Femur (tissue), 1 donor: ENCODE measurements around the gene ATF3.
"Not testable (repeated sequence)": the region's sequence is repeated elsewhere in the genome, so short reads cannot be mapped to it uniquely, and the experiment has no call there.

ENCODE experiments used
- DNase-seq: peaks from one replicate; pipeline ENCODE4 v3.0.0-alpha.2; 2017

ATF3 gene

DNA sequence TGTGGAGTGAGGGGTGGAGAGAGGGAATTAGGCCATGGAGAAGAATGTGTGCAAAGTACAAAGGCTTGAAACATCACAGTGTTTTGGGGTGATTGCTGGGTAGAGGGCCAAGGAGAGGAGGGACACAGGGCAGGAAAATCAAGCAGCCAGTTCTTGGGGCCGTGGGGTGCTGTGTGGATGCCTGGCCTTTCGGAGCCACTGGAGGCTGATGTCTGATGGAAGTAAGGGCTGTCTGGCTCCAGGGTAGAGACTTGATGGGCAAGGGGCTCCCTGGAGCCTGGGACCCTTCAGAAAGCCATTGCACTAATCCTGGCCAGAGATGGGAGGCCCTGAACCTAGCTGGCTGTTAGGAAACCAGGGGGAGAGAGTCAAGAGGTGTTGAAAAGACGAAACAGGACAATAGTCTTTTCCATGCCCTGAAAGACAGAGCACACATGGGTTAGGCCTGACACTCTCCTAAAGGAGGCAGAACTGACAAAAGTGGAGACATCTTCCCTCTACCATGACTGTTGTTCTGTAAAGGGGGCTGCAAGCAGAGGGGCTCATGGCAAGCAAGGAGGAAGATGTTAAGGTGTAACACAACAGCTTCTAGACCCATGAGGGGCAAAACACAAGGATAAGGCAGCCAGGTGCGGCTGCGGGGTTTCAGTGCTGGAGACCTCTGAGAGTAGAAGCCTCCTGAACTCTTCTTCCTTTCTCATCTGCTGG, 21.0 kb downstream of the ATF3 start:
- DNase-seq, result no peak

DNA sequence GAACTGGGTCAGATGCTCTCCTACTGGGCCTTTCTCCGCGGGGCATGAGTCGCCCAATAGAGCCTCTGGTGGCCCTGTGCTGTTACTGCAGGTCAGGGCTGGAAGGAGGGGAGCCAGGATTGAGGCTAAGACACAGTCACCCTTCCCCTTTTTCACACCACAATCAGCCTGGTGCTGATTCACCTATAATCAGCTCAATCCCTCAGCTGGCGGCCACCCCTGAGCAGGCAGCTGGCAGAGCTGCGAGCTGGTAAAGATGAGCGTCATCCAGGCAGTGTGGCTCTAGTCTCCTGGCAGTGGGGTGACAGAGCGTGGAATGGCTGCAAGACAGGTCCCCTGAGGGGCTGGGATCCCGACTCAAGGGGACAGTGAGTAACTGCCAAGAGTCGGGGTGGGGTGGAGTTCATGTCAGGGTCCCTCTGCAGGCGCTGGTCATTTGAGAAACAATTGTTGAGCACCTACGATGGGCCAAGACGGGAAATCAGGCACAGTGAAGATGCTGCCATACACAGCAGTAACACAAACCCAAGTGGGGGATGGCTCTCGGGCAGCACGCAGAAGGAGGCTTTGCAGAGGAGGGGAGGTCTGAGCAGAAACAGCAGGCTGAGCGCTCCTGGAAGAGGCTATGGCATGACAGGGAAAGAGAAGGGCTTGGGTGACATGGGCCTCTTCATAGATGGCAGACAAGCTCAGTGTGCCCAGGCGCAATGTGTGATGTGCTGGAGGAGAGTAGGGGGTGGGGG, 21.8 kb downstream of the ATF3 start:
- peak; percentile 69 for DNase-seq

DNA sequence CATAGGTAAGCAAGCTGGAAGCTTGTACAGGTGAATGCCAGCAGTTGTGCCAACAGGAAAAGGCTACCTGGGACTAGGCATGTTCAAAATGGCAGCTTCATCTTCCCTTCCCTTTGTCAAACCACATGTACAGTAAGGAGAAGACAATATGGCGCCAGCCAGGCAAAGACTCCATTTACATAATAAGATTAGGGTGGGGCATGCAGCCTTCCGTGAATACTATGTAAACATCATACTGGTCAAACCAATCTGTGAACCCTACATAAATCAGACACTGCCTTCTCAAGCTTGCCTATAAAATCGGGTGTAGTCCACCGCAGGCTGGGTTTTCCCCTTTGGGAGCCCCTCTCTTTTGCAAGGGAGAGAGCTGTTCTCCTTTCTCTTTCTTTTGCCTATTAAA, 24.6 kb downstream of the ATF3 start:
- no peak for DNase-seq

DNA sequence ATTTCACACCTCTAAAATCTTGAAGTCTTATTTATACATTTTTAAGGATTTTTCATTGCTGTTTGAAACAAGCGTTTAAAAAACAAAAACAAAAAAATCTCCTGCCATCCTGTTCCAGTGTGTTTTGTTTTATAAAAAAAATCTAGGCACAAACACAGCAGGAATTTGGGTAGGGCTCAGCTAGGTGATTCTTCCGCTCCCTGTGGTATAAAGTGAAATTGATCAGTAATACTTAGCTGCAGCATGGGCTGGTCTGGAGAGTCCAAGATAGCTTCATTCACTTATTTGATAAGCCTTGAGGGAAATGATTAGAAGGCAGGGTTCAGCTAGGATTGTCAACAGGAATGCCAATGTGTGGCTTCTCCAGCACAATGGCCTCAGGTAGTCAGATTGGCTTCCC, 25.7 kb downstream of the ATF3 start:
- DNase-seq, result no peak

DNA sequence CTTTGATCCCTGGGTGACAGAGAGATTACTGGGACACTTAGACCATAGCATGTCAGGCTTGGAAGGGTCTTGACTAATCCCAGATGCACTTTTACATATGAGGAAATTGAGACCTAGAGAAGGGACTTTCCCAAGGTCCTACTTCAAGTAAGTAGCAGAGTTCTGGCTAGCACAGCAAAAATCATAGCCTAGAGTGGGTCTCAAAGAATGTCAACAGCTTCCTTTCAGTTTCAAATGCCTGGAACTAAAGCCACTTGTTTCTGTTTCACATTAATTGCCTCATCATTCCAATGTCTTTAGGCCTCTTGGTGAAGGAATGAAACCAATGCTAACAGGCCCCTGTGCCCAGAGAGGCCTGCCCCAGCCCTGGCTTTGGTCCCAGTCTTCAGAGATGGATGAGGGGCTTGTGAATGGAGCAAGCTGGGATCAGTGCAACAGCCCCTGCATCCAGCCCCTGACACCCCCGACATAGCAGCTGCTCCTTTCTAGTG, 26.6 kb downstream of the ATF3 start:
- DNase-seq, result peak; percentile 73

DNA sequence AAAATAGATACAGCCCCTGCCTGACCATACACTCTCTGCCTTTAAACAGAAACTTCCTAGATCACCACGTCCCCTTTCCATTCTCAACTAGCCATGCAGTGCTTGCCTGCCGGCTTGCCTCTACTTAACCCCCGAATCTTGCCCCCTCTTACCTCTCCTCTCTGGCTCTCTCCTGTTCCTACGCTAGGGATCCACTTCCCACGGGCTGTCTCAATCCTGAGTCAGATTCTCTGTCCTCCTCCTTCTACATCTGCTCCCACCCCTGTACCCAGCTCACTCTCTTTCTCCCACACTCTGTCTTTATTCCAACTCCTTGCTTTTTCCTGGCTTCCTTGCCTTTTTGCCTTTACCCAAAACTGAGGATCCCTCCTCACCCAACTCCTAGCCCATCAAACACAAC, 29.3 kb downstream of the ATF3 start:
- DNase-seq, result no peak

DNA sequence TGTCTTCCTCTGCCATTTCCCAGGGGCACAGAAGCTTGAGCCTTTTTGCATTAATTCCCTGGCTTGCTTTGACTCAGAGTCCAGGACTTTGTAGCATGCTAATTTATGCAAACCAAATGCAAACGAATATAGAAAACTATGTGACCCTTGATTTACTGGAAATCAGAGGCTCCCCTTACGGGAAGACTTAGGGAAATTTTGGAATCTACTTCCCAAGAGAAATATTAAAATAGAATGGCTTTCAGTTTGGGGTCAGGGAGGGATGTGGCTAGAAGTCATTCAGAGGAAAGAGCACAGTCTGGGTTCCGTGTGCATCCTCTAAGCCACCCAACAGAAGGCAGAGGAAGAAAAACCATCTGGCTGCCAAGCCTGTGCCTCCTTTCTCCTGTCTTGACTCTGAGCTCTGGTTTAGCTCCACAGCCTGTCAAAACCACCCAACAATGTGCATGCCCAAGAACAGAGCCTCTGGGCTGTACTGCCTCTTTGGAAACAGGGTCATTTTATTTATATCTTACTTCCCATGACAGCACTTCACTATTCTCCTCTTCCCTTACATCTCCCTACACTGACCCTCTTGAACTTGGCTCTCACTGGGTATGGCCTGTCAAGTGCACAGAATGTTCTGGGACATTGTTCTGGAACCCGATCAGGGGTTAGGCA, 30.1 kb downstream of the ATF3 start:
- DNase-seq, result peak; percentile 35

DNA sequence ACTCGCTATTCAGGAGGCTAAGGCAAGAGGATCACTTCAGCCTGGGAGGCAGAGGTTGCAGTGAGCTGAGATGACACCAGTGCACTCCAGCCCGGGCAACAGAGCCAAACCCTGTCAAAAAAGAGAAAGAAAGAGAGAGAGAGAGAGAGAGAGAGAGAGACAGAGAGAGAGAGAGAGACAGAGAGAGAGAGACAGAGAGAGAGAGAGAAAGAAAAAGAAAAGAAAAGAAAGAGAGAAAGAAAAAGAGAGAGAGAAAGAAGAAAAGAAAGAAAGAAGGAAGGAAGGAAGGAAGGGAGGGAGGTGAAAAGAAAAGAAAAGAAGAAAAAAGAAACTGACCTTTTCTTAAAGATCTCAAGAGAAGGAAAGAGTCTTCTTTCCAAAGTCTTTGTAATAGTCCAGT, 31.0 kb downstream of the ATF3 start:
- DNase-seq, result not testable (repeated sequence)

DNA sequence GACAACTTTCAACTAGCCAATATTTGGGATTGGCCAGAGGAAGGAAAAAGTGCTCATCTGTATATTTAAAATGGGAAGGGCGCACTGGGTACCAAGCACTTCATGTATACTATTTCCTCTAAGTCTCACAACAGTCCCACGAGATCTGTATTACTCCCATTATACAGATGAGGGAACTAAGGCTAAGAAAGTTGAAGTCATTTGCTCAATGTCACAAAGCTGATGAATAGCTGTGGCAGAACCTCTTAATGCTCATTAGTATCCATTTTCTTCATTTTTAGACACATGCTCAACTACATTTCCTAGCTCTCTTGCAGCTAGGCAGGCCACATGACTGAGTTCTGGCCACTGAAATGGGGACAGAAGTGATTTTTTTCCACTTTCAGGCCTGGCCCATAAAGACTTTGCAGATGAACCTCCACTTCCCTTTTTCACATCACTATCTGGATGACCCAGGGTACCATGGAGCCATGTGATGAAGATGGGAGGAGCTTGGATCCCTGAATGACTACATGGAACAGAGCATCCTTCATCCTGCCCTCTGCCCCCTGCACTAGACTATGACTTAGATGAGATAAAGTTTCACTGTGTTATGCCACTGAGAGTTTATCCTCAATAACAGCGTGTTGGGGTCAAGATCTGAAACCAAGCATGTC, 31.8 kb downstream of the ATF3 start:
- DNase-seq, result no peak

DNA sequence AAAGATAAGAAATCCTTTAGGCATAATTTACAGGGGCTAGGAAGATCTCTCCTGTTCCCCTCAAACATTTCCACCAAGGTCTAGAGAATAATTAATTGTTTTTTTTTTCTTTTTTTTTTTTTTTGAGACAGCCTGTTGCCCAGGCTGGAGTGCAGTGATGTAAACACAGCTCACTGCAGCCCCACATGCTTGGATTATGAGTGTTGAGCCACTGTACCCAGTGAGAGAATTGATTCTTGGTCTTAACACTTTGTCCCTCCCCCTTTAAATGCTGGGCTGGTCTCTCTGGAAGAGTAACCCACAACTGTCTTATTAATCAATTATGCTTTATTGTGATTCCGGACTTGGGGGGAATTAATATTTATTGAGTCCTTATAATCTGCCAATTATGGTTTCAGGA, 33.4 kb downstream of the ATF3 start:
- no peak for DNase-seq

DNA sequence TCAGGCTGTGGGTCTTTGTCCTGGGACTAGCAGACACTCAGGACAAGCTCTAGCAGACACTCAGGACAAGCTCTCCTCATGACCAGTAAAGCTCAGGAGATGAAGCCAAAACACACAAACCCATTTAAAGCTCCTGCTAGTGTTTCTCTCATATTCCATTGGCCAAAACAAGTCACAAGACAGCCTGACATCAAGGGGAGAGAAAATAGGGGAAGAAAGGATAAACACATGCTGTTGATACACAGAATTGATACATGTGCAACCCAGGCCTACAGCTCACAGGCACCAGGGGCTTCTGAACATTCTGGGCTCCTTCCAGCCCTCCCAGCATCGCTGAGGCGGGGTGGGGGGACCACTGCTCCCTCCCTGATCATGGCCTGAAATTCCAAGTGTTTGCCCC, 35.3 kb downstream of the ATF3 start:
- DNase-seq, result no peak

DNA sequence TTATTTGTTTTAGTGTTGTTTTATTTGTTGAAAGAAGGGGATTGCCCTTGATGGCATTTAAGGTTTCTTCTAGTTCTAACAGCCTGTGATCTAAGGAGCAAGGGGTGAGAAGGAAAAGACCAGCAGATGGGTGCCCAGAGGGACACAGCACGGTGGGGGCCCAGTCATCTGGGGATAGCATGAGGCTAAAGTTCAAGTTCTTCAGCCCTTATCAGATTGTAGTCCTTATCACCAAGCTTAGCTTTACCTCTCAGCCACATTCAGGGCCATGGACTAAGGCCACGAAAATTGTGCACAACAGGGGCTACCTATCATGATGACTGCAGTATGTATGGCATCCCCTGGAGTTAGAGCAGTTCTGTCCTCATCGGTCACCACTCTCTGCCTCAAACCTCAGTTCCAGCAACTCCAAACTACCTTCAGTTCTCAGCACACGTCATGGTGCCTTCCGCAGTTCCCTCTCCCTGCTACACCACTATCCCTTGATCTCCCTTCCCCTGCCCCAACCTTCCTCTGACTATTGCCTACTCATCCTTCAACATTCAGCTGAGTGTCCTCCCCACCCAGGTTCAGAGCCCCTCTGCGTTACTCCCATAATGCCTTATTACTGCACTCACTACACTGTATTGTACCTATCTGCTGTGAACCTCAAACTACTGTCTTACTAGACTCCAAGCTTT, 36.4 kb downstream of the ATF3 start:
- DNase-seq, result no peak

DNA sequence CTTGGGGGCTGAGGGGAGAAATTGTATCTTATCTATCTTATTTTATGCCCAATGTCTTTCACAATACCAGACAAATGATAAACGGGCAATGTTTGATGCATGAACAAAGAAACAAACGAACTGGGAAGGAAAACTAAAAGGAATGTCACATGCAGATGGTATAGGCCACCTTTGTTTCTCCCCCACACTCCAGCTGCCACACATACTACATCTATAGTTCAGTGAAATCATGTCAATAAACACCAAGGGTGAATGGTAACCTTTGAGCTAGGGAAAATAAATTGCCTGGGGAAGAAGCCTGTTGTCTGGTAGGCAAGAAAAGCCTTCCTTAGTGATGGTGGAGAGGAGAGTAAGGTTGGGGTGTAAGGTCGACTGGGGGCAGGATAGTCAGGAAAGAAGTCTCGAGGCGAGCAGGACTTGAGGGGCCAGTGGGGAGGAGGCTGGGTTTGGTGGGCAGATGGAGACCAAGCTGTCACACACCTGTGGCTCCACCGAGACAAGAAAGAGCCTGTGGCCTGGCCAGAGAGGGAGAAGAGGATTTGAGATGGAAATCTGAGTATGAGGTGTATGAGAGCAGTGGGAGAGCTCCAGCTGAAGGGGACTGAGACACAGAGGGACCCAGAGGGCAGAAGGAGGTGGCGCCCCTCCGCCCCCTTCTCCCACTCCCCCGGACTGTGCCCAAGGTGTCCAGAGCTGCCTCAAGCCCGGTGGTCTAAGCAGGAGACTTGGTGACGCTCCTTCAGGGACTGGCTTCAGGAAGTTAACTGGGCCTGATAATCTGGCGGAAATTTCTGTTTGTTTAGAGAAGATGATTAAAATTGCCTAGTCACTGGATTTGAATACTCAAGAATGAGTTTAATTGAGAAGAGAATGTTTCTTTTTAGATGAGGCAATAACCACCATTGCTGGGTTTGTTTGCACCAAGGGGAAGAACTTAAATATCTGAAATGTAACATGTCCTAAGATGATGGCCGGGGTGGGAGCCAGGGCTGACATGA, 37.3 kb downstream of the ATF3 start:
- no peak for DNase-seq

DNA sequence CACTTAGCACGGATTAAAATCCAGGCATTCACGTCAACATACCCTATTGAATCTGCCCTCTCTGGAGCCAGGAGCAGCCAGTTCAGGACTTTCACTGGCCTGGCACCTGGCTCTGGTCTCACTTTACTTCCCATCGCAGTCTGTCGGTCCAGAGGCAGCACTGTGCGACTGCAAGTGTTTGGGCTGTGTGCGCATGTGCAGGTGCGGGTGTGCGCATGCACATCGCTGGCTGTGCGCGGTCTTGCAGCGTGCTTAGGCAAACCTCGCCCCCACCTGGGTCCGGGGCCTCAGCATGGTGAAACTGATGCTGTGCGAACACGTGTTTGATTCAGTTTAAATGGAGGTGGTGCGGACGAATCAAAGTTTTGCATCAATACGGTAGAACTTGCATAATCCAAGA, 38.0 kb downstream of the ATF3 start:
- no peak for DNase-seq

DNA sequence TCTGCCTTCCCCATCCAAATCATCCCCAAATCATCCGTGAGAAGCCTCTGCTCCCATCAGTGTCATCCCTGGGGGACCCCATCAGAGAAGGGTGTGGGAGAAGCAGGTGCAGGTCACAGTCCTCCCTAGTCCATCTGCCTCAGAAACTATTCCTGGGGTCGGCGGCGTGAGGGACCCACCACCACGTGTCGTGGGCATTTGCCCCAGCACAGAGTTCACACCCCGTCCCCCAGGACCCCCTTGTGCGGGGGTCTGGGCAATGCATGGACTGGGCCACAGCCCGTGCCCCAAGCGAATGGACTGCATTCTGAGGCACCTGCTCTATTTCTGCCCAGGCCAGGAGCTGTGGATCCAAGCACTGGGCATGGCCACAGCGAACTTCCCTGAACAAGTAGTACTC, 38.4 kb downstream of the ATF3 start:
- no peak for DNase-seq

DNA sequence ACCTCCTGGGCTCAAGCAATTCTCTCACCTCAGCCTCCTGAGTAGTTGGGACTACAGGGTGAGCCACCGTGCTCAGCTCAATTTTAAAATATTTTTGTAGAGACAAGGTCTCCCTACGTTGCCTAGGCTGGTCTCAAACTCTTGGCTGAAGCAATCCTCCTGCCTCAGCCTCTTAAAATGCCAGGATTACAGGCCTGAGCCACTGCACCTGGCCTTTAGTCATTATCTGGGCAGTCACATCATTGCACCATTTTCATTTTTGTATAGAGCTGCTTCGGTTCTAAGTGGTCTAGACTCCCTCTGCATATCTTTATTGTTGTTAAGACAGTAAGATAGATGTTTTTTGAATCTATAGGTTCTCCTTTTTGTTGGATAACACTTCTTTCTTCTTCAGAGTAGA, 39.9 kb downstream of the ATF3 start:
- DNase-seq, result no peak

DNA sequence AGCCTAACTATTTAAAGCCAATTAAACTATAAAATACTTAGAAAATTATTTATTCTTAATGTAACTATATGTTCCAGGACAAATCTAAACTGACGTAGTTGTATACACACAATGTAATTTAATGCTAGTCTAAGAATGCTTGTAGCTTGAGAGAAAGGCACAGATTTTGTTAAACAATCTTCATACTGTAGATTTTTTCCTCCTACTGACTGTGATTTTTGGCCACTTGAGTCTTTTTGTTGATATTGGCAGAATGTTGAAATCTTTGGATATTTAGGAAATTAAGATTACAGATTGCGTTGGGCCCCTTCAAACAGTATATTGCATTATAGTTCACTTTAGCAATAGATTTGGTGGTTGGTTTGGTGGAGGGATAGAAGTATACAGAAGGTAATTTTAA, 40.5 kb downstream of the ATF3 start:
- no peak for DNase-seq

DNA sequence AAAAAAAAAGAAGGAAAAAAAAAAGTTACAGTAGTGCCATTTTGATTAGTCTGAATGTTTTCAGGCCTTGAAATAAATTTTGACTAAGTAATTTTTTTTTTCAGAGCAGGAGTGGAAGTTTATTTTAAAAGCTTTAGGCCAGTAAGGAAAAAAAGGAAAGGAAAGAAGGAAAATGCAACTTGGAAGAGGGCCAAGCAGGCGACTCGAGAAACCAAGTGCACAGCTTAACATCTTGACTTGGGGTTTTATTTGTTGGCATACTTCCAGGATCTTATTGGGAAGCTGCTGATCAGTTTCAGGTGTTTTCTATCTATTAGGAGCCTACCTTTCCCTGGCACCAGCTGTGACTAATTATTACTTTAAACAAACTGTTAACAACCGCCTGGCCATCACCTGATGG, 41.7 kb downstream of the ATF3 start:
- no peak for DNase-seq

DNA sequence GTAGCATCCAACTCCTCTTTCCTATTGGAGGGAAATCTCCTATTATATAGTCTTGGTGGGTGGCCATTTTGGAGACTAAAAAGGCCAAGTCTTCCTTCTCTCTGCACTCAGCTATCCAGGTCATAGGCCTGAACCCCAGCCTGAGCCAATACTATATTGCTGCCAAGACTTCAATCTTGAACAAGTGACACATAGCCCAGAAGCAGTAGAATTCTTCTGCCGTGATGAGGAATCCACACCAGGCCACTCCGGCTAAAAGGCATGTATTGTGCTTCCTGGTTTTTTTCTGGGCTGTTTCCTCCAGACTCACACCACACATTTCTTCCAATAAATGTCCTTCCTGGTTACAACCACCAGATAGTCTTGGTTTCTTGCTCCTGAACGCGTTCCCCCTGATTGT, 43.0 kb downstream of the ATF3 start:
- DNase-seq, result no peak

DNA sequence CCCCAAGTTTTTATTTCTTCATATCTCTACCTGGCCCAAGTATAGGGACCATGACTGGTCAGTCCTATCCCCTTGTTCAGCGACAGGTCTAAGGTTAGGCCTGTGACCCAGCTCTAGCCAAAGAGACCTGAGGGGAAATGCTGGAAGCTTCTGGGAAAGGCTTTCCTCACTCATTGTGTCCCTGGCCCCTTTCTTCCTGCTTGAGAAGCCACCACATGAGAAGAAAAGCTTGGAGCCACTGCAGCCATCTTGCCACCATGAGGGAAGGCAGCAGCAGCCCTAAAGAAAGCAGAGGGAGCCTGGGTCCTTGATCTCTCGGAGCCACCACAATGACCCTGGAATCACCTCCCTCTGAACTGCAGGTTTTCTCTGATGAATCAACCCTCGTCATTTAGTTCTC, 43.4 kb downstream of the ATF3 start:
- no peak for DNase-seq

DNA sequence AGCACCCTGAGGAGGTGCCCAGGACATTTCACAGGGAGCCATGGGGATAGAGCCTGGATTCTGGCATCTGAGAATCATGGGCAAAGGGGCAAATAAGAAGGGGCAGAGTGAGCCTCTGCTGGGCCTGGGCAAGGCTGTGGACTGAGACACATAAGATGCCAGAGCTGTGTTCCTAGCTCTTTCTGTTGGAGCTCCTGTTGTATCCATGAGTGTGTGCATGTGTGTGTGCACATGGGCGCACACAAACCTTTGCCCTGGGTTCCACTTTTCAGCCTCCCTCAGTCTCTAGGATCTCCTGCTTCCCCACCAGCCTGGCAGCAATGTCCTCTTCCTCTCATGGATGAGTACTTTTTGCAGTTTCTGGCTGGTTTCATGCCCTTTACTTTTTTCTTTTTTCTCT, 44.0 kb downstream of the ATF3 start:
- DNase-seq, result no peak
